C1 segment of cervical spinal cord (tissue), 14 donors: ENCODE measurements around the gene OR2T29.
"Not testable (repeated sequence)": the region's sequence is repeated elsewhere in the genome, so short reads cannot be mapped to it uniquely, and the experiment has no call there.

Experiments used
- DNase-seq, 14 donors: peaks; one replicate each; lab custom pipeline; 2025; lab: John Stamatoyannopoulos, UW

OR2T29 gene, protein sequence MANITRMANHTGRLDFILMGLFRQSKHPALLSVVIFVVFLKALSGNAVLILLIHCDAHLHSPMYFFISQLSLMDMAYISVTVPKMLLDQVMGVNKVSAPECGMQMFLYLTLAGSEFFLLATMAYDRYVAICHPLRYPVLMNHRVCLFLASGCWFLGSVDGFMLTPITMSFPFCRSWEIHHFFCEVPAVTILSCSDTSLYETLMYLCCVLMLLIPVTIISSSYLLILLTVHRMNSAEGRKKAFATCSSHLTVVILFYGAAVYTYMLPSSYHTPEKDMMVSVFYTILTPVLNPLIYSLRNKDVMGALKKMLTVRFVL

DNA sequence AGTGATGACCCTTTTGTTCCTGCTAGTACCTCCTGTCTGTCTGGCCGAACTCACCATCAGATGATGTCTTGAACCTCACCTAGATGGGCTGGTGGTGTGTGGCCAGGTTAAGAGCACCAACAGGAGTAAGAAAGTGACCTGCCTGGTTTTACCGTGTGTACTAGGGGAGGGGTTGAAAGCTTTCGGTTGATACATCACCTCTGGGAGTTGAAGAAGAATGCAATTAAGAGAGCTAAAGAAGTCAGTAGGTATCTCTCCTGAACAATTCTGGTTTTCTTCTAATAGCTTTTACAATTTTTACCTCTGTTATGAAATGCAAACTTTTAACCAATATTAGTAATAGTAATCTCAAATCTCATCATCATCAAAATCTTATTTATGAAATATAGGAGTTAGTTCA, at the start of gene OR2T29:
Gene OR2T29, minus strand, starts transcription at position 101 of the 400 bp plus-strand sequence. CDS start 3,281 bp downstream, outside the sequence.
- not testable (repeated sequence) for DNase-seq

DNA sequence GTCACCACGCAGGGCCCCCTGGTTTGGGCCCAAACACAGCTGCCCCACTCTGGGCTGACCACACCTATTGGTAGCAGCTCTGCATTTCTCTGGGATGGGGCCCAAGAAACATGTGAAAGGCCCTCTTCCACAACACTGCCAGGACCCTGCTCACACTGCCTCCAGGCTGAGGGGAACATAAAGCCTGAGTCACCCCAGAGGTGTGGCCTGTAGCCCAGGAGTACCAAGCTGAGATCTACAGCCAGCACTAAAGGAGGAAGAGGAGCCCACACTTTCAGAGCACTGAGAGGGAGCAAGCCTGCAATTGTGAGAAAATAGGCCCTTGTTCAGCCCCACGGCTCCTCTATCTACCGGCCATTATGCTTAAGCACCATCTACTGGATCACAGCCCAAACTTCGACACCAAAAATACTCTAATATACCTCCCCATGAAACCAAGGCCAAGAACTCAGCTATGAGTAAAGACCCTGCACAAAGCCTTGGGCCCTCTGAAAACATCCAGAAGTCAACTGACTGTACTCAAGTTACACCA, 49.4 kb upstream of the OR2T29 start:
- DNase-seq: no peak

- DNase-seq: no peak
Observed at GRCh38 chr1:248610301-248610700, 47.7 kb upstream of the OR2T29 start.

GRCh38 chr1:248599396-248599795, 36.8 kb upstream of the OR2T29 start:
- DNase-seq: no peak

GRCh38 chr1:248597589-248597988, 35.0 kb upstream of the OR2T29 start, which contains the start of gene OR2T10:
TSS of gene OR2T10 (minus strand) at chr1:248597700. CDS start at chr1:248593768, 3,932 bp downstream.
- DNase-seq: no peak

DNA sequence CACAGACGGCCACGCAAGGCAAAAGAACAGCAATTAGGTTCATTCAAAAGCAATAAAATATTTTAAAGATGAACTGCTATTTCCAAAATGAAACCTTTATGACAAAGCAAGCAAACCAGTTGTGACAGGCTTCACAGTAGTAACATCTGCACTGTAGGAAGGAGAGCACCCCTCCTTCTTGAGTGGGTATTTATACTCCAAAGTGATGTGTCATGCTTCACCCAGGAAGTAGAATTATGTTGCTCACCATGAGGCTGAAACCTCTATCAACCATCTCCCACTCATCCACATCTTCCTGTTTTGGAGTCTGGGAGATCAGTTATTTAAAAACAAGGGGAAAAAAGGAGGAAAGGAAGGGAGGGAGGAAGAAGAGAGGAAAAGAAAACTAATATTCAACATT, 34.0 kb upstream of the OR2T29 start:
- DNase-seq: no peak

- DNase-seq: no peak
Observed at GRCh38 chr1:248593226-248593625, 30.7 kb upstream of the OR2T29 start.

DNA sequence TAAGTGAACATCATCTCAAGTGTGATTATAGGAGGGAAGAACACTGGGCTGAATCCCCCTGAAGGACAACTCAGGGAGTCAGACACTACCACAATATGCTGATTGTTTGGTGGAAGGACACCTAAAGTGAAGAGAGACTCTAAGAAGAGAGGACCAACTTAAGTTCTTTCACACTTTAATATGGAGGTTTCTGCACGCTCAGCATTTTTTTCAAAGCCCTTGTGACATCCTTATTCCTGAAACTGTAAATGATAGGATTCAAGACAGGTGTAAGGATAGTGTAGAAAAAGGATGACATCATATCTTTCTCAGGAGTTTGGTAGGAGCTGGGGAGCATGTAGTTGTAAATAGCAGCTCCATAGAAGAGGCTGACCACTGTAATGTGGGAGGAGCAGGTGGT, 30.1 kb upstream of the OR2T29 start:
- no peak for DNase-seq

- peak in 1 of 14 donors; percentile 0 for DNase-seq
Observed at GRCh38 chr1:248590055-248590454, 27.5 kb upstream of the OR2T29 start.

DNA sequence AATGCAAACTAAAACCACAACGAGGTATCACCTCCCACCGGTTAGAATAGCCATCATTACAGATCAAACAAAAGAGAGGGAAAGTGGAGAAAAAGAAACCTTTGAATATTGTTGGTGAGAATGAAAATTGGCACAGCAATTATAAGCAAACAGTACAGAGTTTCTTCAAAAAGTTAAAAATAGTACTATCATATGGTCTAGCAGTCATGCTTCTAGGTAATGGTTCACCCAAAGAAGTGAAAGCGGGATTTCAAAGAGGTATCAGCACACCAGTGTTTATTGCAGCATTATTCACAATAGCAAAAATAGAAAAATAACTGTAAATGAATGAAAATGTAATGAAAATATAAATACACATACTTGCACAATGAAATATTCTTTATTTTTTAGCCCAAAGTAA, 26.8 kb upstream of the OR2T29 start:
- DNase-seq: no peak

DNA sequence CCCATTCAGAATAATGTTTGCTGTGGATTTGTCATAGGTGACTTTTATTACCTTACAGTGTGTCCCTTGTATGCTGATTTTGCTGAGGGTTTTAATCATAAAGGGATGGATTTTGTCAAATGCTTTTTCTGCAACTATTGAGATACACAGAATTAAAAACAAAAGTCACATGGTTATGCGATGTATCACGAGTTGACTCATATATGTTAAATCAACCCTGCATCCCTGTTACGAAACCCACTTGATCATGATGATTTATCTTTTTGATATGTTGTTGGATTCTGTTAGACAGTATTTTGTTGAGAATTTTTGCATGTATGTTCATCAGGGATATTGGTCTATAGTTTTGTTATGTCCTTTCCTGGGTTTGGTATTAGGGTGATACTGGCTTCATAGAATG, 22.7 kb upstream of the OR2T29 start:
- DNase-seq: no peak

GRCh38 chr1:248576260-248576980, 13.8 kb upstream of the OR2T29 start:
- no peak for DNase-seq

GRCh38 chr1:248574657-248575056, 12.1 kb upstream of the OR2T29 start, which contains the start of gene OR2T34:
TSS of gene OR2T34 (minus strand) at chr1:248574757. CDS start at chr1:248574757, 0 bp downstream.
- not testable (repeated sequence) for DNase-seq

GRCh38 chr1:248573856-248574255, 11.3 kb upstream of the OR2T29 start:
- DNase-seq: not testable (repeated sequence)

DNA sequence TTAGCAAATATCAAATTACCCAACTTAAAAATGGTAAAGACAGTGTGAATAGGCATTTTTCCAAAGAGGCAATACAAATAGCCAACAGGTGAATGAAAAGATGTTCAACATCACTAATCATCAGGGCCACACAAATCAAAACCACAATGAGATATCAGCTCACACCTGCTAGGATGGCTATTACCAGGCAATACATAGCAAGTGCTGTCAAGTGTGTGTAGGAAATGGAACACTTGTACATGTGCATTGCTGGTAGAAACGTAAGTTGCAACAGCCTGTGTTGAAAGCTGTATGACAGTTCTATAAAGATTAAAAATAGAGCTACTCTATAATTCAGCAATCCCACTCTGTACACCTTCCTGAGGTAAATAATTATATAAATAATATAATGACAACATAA, 9.5 kb upstream of the OR2T29 start:
- not testable (repeated sequence) for DNase-seq

DNA sequence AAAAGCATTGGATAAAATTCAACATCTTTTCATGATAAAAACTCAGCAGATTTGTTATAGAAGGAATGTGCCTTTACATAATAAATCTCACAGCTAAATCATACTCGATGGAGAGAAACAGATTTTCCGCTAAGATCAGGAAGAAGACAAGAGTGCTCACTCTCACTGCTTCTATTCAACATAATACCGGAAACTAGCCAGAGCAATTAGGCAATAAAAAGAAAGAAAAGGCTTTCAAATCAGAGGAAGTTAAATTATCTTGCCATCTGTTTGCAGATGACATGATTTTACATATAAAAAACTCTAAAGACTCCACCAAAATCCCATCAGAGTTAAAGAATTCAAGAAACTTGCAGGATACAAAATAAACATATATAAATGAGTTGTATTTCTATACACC, 8.2 kb upstream of the OR2T29 start:
- DNase-seq: not testable (repeated sequence)

DNA sequence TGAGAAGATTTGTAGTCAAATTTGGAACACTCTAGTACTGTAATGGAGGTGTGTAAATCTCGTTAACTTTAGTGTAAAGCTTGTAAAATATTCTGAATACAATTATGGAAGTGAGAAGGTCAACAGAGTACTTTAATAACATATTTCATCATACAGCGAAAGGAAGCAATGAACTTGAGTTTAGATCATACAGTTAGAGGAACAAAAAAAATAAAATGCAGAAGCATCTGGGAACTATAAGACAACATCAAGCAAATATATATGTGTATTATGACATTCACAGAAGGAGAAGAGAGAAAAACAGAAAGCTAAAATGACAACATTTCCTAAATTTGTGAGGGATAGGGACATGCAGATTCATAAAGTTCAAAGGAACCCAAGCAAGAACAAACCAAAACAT, 6.5 kb upstream of the OR2T29 start:
- DNase-seq: not testable (repeated sequence)

DNA sequence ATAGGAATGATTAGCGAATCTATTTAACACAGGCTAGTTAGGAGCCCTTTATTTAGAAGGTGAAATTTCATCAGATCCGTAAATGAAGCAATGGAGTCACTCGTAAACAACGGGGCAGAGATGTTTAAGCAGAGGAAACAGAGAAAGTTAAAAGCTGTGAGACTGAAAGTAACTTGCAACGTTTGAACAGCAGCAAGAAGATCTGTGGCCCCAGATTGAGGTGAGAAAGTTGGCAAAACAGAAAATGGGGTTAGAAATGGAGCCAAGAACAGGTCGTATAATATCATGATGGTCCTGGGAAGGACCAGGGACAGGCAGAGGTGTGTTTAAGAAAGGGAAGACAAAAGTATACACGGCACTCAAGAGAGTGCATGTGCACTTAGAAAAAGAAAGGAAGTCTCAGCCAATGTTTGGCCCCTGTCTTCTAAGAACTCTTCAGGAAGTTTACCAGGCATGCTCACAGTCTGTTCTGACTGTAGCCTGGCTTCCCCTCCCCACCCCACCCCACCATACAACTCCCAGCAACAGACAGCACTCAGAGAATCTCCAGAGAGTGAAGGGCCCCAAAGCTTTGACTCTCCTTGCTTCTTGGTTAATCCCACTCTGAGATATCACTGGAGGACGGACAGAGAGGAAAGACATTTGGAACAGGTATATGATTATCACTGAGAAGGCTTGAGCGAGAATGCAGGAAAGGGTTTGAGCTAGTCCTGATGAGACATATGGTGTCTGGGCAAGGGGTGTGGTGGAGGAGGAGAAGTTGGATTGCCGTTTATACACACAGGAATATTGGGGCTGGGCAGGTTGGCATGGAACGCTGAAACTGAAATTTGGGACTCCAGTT, 3.2 kb upstream of the OR2T29 start:
- not testable (repeated sequence) for DNase-seq

DNA sequence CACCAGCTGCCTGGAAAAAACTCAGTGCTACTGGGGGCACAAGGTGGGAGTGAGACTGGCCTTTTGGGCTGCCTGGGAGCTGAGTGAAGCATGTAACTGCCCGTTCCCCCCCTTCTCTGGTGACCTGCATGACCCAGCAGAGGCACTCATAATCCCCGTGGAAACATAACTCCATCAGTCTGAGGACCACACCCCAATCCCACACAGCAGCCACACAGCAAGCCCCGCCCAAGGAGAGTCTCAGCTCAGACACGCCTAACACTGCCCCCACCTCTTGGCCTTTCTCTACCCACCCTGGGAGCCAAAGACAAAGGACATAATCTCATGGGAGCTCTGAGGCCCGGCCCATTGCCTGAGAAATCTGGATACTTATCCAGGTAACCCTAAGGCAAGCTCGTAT, 11.5 kb downstream of the OR2T29 start:
- DNase-seq: not testable (repeated sequence)

GRCh38 chr1:248547383-248547782, 15.2 kb downstream of the OR2T29 start:
- not testable (repeated sequence) for DNase-seq

DNA sequence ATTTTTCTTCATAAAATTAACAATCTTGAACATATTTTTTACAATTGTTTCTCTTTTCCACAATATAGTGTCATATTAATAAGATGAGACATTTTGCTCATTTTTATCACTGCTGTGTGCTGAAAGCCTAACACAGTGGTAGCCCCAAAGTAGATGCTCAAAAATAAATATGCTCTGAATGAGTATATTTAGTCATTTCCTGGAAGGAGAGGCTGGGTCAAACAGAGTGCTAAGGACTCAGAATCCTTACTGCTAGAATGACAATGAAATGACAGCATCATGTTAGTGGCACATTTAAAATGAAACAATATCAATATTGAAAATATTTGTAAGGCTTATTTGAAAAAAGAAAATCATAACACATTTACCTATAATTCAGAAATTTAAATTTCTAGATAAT, 25.1 kb downstream of the OR2T29 start:
- DNase-seq: not testable (repeated sequence)

DNA sequence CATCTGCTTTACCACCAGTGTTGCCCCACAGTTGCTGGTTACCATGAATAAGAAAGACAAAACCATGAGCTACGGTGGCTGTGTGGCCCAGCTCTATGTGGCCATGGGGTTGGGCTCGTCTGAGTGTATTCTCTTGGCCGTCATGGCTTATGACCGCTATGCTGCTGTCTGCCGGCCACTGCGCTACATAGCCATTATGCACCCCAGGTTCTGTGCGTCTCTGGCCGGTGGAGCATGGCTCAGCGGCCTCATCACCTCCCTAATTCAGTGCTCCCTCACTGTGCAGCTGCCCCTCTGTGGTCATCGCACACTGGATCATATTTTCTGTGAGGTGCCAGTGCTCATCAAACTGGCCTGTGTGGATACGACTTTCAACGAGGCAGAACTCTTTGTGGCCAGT, 40.7 kb downstream of the OR2T29 start:
- no peak for DNase-seq
